GM21423 (cell line): ENCODE measurements around the gene ADAM17.
"Not testable (repeated sequence)": the region's sequence is repeated elsewhere in the genome, so short reads cannot be mapped to it uniquely, and the experiment has no call there.

Experiments
- ATAC-seq: cut with Tn5 transposase; IDR thresholded peaks from one replicate; pipeline ENCODE4 v1.9.1; 2021; ENCODE audit warnings: mild to moderate bottlenecking, moderate library complexity; ENCODE audit not compliant: unreplicated experiment

The ADAM17 gene

DNA sequence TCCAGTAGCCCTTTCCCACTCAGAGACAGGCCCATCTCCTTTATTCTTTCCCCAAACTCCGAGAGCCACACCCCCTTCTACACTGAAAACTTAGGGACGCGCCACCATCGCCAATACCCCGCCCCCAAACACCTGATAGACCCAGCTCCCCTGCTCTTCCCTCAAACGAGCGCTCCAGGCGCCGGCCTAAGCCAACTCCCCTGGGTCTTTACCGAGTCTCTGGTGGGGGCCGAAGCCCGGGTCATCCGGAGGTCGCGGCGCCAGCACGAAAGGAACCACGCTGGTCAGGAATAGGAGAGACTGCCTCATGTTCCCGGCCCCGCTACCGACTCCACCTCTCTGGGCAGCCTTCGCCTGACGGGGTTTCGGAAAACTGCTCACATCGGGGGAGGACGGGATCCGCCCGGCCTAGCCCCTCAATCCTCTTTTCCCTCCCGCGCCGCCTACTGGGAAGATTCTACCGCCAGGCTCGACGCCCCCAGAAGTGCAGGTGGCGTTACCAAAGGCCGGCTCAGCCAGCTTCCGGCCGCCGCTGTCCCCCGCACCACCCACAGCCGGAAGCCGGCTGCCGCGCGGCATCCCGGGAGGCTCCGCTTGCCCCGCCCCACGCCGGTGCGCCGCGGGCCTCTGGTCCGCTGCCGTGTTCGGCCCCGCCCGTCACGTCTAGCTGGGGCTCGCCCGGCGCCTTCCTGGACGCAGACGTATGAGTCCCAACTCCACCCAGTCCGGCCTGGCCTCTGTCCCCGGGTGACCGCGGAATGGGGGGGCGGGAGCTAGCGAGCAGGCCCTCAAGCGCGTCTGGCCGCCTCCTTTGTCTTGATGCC lies at the start of gene ADAM17:
Gene ADAM17 (minus strand): TSS at position 534 of the 824 bp plus-strand sequence. CDS start 225 bp downstream, at position 309.
- ATAC-seq, result peak; percentile 91

DNA sequence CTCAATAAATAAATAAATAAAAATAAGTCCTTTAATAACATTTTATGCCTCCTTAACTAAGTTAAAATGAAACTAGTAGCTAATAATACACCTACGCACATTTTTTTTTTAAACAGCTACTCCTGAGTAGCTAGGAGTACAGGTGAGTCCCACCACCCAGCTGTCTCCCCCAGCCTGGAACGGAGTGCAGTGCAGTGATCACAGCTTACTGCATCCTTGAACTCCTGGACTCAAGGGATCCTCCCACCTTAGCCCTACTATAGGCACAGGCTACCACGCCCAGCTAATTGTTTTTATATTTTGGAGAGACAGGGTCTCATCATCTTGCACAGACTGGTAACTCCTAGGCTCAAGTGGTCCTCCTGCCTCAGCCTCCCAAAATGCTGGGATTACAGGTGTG lies 46.8 kb upstream of the ADAM17 start:
- no peak for ATAC-seq

DNA sequence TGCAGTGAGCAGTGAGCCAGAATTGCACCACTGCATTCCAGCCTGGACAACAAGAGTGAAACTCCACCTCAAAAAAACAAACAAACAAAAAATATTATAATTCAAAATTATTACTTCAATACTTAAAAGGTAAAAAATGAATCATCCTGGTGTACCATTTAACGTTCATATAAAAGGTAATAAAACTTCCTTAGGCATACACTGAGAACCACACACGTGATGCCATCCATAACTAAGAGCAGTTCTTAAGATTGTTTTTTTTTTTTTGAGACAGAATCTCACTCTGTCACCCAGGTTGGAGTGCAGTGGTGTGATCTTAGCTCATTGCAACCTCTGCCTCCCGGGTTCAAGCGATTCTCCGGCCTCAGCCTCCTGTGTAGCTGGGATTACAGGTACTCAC lies 45.8 kb upstream of the ADAM17 start:
- no peak for ATAC-seq

DNA sequence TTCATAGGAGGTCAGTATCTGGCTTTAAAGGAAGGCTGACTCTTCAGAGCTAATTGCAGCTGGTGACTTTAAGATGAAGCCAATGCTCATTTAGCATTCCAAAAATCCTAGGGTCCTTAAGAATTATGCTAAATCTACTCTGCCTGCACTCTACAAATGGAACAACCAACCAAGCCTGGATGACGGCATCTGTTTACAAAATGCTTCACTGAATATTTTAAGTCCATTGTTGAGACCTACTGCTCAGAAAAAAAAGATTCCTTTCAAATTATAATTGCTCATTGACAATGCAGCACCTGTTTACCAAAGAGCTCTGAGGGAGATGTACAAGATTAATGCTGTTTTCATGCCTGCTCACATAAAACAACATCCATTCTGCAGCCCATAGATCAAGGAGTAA lies 43.8 kb upstream of the ADAM17 start:
- ATAC-seq, result no peak

DNA sequence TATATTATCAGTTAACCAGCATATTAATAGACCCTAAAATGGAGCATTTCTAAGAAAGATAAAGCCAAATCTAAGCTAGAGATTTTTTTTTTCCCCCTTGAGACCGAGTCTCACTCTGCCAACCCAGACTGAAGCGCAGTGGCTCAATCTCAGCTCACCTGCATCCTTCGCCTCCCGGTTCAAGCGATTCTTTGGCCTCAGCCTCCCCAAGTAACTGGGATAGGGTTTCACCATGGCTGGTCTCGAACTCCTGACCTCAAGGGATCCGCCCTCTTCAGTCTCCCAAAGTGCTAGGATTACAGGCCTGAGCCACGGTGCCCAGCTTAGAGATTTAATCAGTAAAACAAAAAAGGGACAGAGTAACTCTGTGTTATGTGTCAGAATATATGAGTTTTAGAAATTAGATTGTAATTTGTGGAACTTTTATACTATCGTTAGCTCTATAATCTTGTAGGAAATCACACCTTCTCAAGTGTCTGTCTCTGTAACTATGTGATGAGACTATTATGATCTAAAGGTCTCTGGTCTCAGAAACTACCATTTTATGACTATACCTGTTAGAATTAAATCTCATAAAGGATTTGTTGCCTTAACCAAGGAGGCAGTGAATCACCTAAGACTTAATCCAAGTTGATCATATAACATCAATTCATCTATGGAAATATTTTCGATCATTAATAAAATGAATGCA lies 41.1 kb upstream of the ADAM17 start:
- ATAC-seq, result no peak

DNA sequence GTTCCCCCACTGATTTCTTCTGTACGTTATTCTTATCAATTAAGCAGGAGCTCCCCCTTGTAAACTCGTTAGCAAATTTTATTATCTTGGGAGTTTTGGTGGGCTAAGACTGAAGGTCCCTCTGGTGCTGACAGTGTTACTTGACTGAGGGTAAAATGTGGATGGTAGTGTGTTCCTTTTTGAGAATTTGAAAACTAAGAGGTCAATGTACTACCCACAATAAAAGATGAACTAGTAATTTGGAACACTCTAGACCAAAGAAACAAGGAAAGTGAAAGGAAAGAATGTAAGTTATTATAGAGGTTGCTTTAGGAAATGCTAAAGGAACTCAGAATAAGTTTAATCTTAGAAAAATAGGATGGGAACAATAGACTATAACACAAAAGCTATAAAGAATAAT lies 40.1 kb upstream of the ADAM17 start:
- ATAC-seq, result no peak

DNA sequence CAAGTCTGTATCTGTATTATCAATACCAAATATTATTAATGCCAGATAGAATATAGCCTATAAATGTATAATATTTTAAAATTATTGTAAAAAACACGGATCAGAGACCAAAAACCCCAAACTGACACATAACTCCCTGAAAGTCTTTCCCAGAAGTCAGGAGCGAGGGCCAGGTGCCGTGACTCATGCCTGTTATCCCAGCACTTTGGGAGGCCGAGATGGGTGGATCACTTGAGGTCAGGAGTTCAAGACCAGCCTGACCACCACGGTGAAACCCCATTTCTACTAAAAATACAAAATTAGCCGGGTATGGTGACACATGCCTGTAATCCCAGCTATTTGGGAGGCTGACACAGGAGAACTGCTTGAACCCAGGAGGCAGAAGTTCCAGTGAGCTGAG lies 39.6 kb upstream of the ADAM17 start:
- not testable (repeated sequence) for ATAC-seq

DNA sequence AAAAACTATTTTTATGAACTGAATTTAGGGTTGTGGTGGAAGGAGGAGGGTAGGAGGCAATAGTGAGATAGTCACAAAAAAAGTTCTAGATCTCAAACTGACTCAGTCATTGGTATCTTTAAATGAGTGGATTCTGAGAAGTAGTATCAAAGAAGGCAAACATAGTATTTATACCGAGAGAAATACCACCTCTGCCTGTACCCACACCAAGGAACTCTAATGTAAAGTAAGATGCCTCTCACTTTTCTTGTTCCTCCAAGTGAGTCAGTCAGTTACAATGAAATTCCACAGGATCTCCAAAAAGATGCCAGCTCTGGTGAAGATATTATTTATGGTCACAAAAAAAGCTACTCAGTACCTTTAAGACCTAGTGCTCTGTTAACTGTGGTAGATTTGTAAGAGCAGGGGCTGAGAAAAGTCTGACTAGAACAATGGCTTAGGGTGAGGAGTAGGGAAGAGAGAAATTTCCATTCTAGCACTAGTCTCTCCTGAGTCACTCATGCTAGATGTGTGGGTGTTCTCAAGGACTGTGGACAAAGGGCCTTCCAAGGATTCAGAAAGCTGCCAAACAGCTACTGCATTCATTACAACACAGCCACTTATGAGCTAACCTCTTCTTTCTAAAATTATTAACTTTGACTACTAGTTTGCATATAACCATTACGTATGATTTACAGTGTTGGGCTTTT lies 38.9 kb upstream of the ADAM17 start:
- ATAC-seq, result no peak

DNA sequence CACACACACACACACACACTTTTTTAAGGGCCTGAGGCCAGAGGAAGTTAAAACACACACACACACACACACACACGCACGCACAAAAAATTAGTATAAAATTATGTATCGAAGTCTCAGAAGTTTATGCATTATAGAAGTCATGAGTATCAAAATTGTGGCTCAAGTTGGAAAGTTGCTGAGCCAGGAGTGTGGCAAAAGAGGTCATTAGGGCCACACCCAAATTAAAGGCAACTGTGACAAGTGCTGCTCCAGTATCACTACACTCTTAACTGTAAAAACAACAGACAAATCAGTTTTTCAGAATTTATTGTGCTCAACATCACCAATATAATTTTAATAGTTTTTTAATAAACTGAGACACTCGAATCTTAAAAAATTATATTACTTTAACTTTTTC lies 38.3 kb upstream of the ADAM17 start:
- no peak for ATAC-seq

DNA sequence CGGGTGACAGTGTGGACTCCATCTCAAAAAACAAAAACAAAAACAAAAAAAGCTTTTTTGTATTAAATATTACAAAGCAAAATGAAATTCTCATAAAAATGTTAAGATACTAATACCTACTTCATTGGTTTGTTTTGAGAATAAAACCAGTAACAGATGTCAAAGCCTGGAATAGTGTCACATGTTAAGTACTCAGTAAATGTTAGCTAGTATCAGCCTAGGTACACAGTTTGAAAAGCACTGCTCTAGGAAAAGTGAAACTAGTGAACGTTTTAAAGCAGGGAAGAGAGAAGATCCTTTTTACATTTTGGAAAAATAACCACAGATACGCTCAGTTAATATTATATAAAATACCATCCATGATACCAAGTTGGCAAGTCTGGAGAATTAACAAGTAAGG lies 37.1 kb upstream of the ADAM17 start:
- no peak for ATAC-seq

DNA sequence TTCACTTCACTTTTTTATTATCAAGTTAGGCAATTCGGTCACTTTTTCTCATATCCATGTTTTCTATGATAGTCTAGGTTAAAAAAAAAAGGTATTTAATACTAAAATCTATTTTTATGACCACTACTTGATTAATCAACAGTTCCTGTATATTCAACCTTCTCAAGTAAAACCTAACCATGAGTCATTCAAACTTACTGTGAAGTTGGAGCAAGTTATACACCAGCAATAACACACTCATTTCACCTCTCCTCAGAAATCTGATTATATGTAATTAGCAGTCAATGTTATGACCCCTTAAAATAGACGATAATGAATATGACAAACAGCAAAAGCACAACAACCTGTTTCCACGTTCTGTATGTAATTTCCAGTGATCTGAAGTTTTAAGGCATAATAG lies 35.0 kb upstream of the ADAM17 start:
- ATAC-seq, result no peak

DNA sequence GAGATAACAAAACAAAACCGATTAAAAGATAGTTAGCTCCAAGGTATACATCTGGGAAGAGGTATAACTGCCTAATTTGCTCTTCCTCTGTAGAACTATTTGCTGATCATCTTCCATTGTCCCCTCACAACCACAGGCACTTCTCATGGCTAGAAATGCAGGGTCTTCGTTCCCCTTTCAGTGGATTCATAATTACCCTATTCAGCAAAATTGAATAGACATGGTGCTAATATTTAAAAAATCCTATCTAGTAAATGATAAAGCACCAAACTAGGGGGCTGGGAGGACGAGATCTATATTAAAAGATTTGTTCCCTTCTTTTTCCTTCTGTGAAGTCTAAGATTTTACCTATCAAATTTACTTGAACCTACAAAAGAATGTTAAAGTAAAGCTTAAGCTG lies 30.8 kb upstream of the ADAM17 start:
- ATAC-seq, result no peak

DNA sequence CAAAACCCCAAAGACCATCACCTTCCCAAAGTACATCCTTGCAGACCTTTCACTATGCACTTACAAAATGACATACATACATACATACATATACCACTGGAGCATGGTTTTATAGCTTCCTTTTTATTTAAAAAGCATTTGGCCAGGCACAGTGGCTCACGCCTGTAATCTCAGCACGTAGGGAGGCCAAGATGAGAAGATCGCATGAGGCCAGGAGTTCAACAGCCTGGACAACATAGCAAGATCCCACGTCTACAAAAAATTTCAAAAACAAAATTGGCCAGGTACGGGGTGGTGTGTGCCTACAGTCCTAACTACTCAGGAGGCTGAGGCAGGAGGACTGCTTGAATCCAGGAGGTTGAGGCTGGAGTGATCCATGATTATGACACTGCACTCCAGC lies 29.9 kb upstream of the ADAM17 start:
- ATAC-seq, result no peak

DNA sequence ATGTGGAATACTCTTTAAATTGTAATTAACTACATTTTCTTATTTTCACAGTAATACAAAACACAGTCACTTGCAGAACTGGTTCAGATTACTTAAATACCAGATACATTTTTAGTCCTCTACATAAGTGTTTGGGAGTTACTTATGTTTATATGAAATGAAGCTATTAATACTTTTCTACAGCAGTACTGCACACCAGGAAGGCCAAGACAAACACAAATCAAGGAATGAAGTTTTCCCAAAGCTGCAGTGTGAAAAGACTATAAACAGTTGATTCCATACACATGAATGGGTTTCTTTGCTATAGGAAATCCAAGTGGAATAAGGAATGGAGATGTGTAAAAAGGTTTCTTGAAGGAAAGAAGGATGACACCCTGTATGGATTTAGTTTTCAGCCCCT lies 29.3 kb upstream of the ADAM17 start:
- ATAC-seq, result not testable (repeated sequence)

DNA sequence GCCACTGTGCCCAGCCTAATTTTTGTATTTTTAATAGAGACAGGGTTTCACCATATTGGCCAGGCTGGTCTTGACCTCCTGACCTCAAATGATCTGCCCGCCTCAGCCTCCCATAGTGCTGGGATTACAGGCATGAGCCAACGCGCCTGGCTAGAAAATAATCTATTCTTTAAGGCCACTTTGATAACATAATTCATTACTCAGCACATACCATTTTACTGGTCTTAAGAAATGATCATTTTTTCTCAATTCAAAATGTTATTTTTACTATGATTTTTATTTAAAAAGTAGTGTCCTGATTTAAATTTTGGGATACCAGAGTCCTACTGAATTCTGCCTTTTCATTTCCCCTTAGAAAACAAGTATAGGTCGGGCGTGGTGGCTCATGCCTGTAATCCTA lies 27.0 kb upstream of the ADAM17 start:
- no peak for ATAC-seq

DNA sequence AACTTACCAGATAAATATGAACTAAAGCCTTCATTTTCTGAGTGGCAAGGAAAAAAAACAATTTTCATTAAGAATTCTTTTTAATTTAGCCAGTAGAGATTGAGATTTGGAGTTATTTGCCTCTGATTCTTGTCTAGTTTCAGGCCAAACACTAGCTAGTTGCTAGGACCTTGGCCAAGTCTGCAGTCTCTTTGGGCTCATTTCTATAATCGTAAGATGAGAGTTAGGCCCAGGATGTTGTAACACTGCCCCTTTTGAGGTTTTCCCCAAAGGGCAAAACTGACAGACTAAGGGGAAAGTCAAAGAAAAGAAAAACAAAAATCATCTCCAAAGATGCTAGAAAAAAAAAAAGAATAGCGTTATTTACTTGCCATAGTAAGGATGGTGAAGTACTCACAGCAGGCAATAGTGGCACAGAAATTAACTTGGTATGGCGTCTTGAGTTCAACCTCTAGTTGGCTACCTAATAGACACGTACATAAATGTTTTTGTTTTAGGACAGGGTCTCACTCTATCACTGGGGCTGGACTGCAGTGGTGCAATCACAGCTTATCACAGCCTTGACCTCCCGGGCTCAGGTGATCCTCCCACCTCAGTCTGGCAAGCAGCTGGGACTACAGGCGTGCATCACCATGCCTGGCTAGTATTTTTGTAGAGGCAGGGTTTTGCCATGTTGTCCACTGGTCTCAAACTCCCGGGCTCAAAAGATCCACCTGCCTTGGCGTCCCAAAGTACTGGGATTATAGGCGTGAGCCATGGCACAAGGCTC lies 23.0 kb upstream of the ADAM17 start:
- no peak for ATAC-seq

DNA sequence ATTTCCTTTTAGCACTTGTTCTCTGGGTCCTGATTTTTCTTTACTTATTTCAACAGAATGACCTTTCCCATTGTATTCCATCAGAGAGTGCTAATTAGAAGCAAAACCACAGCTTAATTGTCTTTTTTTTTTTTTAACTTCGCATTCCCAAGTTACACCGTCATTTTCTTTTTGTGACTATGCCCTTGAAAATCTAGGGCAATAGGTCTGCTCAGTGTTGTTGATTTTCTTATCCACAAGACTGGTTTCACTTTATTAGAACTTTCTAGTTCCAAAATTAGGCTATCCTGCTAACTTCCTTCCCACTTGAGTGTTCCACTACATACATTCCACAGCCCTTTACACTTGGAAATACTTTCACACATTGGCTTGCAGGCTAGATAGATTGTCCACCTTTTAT lies 18.7 kb upstream of the ADAM17 start:
- no peak for ATAC-seq

DNA sequence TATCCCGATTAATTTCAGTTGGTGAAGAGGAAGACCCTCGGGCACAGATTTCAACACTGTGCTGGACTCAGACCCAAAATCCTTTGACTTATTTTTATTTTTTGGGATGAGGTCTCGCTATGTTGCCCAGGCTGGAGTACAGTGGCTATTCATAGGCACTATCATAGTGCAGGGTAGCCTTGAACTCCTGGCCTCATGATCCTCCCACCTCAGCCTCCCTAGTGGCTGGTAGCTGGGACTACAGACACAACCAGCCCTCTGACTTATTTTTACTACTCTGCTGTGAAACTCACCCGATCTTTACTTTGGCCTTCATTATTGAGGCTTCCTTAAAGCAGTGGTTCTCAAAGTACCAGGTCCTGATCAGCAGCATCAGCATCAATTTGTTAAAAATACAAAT lies 18.2 kb upstream of the ADAM17 start:
- ATAC-seq, result no peak

DNA sequence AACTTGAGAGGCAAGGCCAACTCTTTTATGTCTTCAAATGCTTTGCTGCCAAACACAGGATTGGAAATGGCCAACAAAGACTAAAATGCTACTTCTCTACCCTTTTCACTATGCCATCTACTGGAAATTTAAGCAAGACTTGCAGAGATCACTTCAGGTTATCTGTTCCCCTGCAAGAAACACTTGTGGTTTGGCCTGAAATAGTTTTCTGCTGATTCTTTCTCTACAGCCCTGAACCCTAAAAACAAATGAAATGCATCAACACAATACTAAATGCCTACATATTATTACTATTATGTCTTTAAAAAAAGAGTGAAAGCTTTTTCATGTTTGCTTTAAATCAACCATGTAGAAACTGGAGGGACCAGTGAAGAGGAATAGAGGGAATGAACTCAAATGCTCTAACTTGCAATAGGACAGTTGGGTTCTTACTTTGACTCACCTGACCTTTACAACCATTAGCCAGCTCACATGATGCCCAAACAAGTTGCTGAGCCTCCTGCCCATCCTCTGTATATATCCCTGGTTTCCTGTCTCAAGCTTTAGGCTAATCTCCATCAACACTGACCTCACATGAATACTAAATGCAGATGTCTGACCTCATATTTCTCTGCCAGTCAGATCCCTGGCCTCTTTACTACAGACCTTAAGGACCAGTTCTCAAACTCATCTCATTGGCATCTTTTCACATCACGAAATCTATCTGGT lies 17.5 kb upstream of the ADAM17 start:
- ATAC-seq, result no peak
